Type B pancreatic cell (in vitro differentiated cells): ENCODE data around the gene WTIP. TPM values are rescaled to one million over a fixed set of nuclear protein-coding genes. Genes with fewer than 3 reads are reported as not detected.

Source experiments
- DNase-seq: peaks from one replicate; pipeline ENCODE4 v3.0.0; 2021; ENCODE audit warnings: mixed read lengths; ENCODE audit not compliant: unreplicated experiment; ENCODE audit errors: extremely low spot score
- H3K27ac Mint-ChIP-seq: 2 replicates; pipeline ENCODE4 v1.8.0; 2021; ENCODE audit warnings: mild to moderate bottlenecking, mixed read lengths
- H3K27me3 Mint-ChIP-seq: 2 replicates; pipeline ENCODE4 v1.8.0; 2021; ENCODE audit warnings: mixed read lengths
- H3K36me3 Mint-ChIP-seq: 2 replicates; pipeline ENCODE4 v1.8.0; 2021; ENCODE audit warnings: mixed read lengths
- H3K4me1 Mint-ChIP-seq: one replicate; pipeline ENCODE4 v1.8.0; 2021; ENCODE audit warnings: mixed read lengths; ENCODE audit not compliant: unreplicated experiment
- H3K4me3 Mint-ChIP-seq: 2 replicates; pipeline ENCODE4 v1.8.0; 2021; ENCODE audit warnings: mild to moderate bottlenecking, mixed read lengths
- H3K9me3 Mint-ChIP-seq: 2 replicates; pipeline ENCODE4 v1.8.0; 2021; ENCODE audit warnings: mixed read lengths
- CTCF ChIP-seq: fragments of 200-600 bp; sonication (generic); conservative IDR thresholded peaks from 2 replicates; pipeline ENCODE4 v1.5.0; 2021; ENCODE audit warnings: antibody characterized with exemption, mild to moderate bottlenecking
- total RNA-seq: library from RNA; stranded (reverse); gene quantifications from 2 replicates; pipeline ENCODE4 v1.2.1, GENCODE V29; 2021; ENCODE audit warnings: low replicate concordance

The WTIP gene
- total RNA-seq, 1 donor from 2014 or later = 23.9 TPM

GRCh38 chr19:34523408-34523807 is 41.9 kb downstream of the WTIP start:
- no peak for DNase-seq
- Mint-ChIP-seq H3K27ac (no peak overlapping the region), H3K9me3 (no peaks in the 10 kb centered on the region), H3K4me3 (no peak overlapping the region), H3K27me3 (peaks cover 57% of the 10 kb centered on the region), H3K36me3 (no peaks in the 10 kb centered on the region), H3K4me1 (no peaks in the 10 kb centered on the region)
- TF ChIP-seq CTCF = no peak

GRCh38 chr19:34525001-34525400 is 43.4 kb downstream of the WTIP start:
- H3K27me3 Mint-ChIP-seq = peaks cover 63% of the 10 kb centered on the region
- DNase-seq = no peak
- H3K36me3 Mint-ChIP-seq = no peaks in the 10 kb centered on the region
- no peak overlapping the region for H3K27ac Mint-ChIP-seq
- H3K4me1 Mint-ChIP-seq = no peaks in the 10 kb centered on the region
- no peaks in the 10 kb centered on the region for H3K9me3 Mint-ChIP-seq
- no peak overlapping the region for H3K4me3 Mint-ChIP-seq
- TF ChIP-seq CTCF = no peak

- no peak overlapping the region for H3K27ac Mint-ChIP-seq
- H3K4me1 Mint-ChIP-seq = no peaks in the 10 kb centered on the region
- peaks cover 58% of the 10 kb centered on the region for H3K27me3 Mint-ChIP-seq
- H3K9me3 Mint-ChIP-seq = no peaks in the 10 kb centered on the region
- no peak for TF ChIP-seq CTCF
- no peak for DNase-seq
- H3K4me3 Mint-ChIP-seq = no peak overlapping the region
- H3K36me3 Mint-ChIP-seq = no peaks in the 10 kb centered on the region
Measured at GRCh38 chr19:34534206-34534605, 52.6 kb downstream of the WTIP start.

GRCh38 chr19:34539396-34539795 is 57.8 kb downstream of the WTIP start:
- Mint-ChIP-seq H3K4me3 (no peak overlapping the region), H3K27me3 (peaks cover 40% of the 10 kb centered on the region)
- TF ChIP-seq CTCF = no peak

GRCh38 chr19:34540811-34541557 is 59.4 kb downstream of the WTIP start:
- Mint-ChIP-seq H3K36me3 (no peaks in the 10 kb centered on the region), H3K27me3 (peaks cover 30% of the 10 kb centered on the region), H3K27ac (no peak overlapping the region), H3K9me3 (peaks cover 11% of the 10 kb centered on the region), H3K4me1 (no peaks in the 10 kb centered on the region), H3K4me3 (no peak overlapping the region)
- no peak for TF ChIP-seq CTCF
- DNase-seq = no peak

More at GRCh38 chr19:34539396-34539795, 57.8 kb downstream of the WTIP start:
- Mint-ChIP-seq H3K27ac (no peak overlapping the region), H3K9me3 (peaks cover 11% of the 10 kb centered on the region), H3K4me1 (no peaks in the 10 kb centered on the region), H3K36me3 (no peaks in the 10 kb centered on the region)
- no peak for DNase-seq
